HL-60 (cell line): ENCODE results near the gene STPG4.
"Not testable (repeated sequence)": the region's sequence is repeated elsewhere in the genome, so short reads cannot be mapped to it uniquely, and the experiment has no call there.

ENCODE experiments used
- DNase-seq, 2 experiments: peaks; one replicate each; pipeline ENCODE4 v3.0.0-alpha.2; 2010 to 2020; ENCODE audit warnings: low read depth in 1 of 2, low spot score in 1 of 2
- H3K27ac ChIP-seq: fragments of 250-450 bp; sonication (Bioruptor Pico); replicated peaks from 2 replicates; pipeline ENCODE4 v1.5.1; 2020; ENCODE audit warnings: mild to moderate bottlenecking, moderate library complexity
- H3K27me3 ChIP-seq: fragments of 250-450 bp; sonication (Bioruptor Pico); 2 replicates; pipeline ENCODE4 v1.5.1; 2021; ENCODE audit warnings: mild to moderate bottlenecking, moderate library complexity; ENCODE audit not compliant: insufficient read depth, poor library complexity, severe bottlenecking
- H3K4me3 ChIP-seq: replicated peaks from 2 replicates; pipeline ENCODE4 v1.5.1; 2011; ENCODE audit warnings: mild to moderate bottlenecking, control low read depth, low read length; ENCODE audit not compliant: insufficient read depth
- GABPA ChIP-seq: IDR thresholded peaks from 2 replicates; pipeline ENCODE4 v1.6.1; 2012; ENCODE audit warnings: low read depth
- POLR2AphosphoS5 ChIP-seq: IDR thresholded peaks from 2 replicates; pipeline ENCODE4 v1.6.1; 2012; ENCODE audit warnings: low read depth
- REST ChIP-seq: IDR thresholded peaks from 2 replicates; pipeline ENCODE4 v1.6.1; 2012; ENCODE audit warnings: low read depth; ENCODE audit not compliant: insufficient replicate concordance
- SPI1 ChIP-seq: IDR thresholded peaks from 2 replicates; pipeline ENCODE4 v1.6.1; 2012; ENCODE audit warnings: low read depth, mild to moderate bottlenecking, borderline replicate concordance
- TF ChIP-seq, protein P1 (sequence below): IDR thresholded peaks from one replicate; pipeline ENCODE4 v1.5.1; 2011; ENCODE audit warnings: low read length, control low read depth, inconsistent platforms; ENCODE audit not compliant: insufficient read depth

STPG4 gene

DNA sequence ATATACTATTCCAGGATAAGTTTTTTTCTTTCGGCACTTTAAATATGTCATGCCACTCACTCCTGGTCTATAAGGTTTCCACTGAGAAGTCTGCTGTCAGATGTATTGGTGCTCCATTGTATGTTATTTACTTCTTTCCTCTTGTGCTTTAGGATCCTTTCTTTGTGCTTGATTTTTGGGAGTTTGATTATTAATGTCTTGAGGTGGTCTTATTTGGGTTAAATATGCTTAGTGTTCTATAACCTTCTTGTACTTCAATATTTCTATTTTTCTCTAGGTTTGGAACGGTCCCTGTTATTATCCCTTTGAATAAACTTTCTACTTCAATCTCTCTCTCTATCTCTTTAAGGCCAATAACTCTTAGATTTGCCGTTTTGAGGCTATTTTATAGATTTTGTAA is 28.3 kb downstream of the STPG4 start:
- H3K27ac ChIP-seq = no peak overlapping the region
- no peak for TF ChIP-seq REST
- TF ChIP-seq POLR2AphosphoS5 = no peak
- TF ChIP-seq GABPA = no peak
- TF ChIP-seq SPI1 = no peak
- no peaks in the 10 kb centered on the region for H3K27me3 ChIP-seq
- no peak for DNase-seq
- no peak overlapping the region for H3K4me3 ChIP-seq

GRCh38 chr2:47124740-47125139 is 30.4 kb downstream of the STPG4 start:
- not testable (repeated sequence) for H3K4me3 ChIP-seq, H3K27ac ChIP-seq, H3K27me3 ChIP-seq, DNase-seq

GRCh38 chr2:47120424-47120823 is 34.7 kb downstream of the STPG4 start:
- DNase-seq, H3K27me3 ChIP-seq, H3K27ac ChIP-seq, H3K4me3 ChIP-seq: not testable (repeated sequence)

DNA sequence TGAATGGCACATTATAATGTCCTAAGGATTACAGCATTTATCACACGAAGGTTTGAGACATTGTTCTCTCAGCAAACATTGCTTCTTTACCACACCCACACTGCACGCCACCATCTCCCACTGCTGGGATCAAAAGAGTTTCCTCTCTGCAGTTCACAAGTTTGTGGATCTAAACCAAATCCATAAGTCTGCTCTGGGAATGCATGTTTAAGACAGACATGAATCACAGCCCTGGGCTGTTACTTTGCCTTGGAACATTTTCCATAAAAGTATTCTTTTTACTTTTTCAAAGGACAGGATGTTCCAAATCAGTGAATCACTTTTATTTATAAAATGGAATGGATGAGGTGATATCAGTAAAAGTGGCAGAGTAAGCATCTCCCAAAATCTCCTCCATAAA is 36.1 kb downstream of the STPG4 start:
- no peak for DNase-seq
- Histone ChIP-seq H3K27ac (no peak overlapping the region), H3K4me3 (no peak overlapping the region)

DNA sequence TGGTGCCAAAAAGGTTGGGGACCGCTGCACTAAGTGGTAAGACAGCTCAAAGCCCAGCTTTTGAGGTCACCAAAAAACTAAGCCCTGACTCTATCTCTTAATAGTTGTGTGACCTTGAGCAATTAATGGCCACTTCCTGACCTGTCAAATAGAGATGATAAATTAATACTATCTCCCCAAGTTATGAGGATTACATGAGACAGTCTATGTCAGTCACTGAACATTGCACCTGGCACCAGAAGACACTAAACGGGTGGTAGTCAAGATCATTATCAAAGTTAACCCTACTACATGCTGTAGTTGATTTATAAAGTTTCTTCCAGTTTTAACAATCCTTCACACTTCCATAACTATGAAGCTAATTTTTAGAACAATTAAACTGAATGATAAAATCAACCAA is 36.5 kb downstream of the STPG4 start:
- no peak overlapping the region for H3K27ac ChIP-seq
- H3K4me3 ChIP-seq = no peak overlapping the region
- H3K27me3 ChIP-seq = no peaks in the 10 kb centered on the region
- DNase-seq = no peak
- TF ChIP-seq REST = no peak

More for the DNA sequence above, 36.1 kb downstream of the STPG4 start:
- H3K27me3 ChIP-seq = no peaks in the 10 kb centered on the region
- TF ChIP-seq POLR2AphosphoS5 (no peak), SPI1 (no peak), REST (no peak), GABPA (no peak)

DNA sequence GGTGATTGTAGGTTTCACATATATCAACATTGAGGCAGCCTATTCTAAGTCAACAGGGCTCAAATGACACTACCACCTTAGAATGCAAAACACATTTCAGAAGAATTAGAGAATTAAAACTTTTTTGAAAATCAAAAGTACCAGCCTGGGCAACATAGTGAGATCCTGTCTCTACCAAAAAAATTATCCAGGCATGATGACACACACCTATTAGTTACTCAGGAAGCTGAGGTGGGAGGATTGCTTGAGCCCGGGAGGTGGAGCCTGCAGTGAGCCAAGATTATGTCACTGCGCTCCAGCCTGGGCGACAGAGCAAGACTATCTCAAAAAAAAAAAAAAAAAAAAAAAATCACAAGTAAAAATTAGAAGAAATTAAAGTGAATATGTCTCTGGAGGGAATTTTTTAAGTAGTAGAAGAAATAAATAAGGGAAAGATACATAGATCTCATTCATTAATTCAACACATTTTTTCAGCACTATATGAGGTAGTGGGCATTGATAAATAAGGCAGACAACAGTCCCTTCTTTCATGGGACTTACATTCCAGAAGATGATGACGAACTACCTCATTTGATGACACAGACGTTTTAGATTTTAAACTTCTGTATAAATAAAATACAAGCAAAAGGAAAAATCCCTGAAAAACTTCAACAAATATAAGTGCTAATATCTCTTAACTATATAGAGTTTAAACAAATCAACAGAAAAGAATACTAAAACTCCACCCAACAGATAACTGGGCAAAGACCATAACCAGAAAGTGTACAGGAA is 42.3 kb downstream of the STPG4 start:
- Histone ChIP-seq H3K4me3 (no peak overlapping the region), H3K27me3 (no peaks in the 10 kb centered on the region), H3K27ac (no peak overlapping the region)
- DNase-seq = no peak
- no peak for TF ChIP-seq GABPA
- TF ChIP-seq, protein P1, sequence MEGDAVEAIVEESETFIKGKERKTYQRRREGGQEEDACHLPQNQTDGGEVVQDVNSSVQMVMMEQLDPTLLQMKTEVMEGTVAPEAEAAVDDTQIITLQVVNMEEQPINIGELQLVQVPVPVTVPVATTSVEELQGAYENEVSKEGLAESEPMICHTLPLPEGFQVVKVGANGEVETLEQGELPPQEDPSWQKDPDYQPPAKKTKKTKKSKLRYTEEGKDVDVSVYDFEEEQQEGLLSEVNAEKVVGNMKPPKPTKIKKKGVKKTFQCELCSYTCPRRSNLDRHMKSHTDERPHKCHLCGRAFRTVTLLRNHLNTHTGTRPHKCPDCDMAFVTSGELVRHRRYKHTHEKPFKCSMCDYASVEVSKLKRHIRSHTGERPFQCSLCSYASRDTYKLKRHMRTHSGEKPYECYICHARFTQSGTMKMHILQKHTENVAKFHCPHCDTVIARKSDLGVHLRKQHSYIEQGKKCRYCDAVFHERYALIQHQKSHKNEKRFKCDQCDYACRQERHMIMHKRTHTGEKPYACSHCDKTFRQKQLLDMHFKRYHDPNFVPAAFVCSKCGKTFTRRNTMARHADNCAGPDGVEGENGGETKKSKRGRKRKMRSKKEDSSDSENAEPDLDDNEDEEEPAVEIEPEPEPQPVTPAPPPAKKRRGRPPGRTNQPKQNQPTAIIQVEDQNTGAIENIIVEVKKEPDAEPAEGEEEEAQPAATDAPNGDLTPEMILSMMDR = no peak
- TF ChIP-seq POLR2AphosphoS5 = no peak
- no peak for TF ChIP-seq SPI1
- no peak for TF ChIP-seq REST
